Forelimb muscle (tissue), 1 donor: ENCODE results near the gene ZDHHC8. TPM values are rescaled to one million over a fixed set of nuclear protein-coding genes. Genes with fewer than 3 reads are reported as not detected.

Source experiments
- DNase-seq: peaks from one replicate; pipeline ENCODE4 v3.0.0-alpha.2; 2013; ENCODE audit warnings: low read depth
- polyA plus RNA-seq: library from polyadenylated mRNA; unstranded; fragments of 120-200 nt; gene quantifications from one replicate; pipeline ENCODE4 v1.2.1, GENCODE V29; 2013; ENCODE audit not compliant: insufficient read length

Gene ZDHHC8
- polyA plus RNA-seq, 1 donor: 41.3 TPM

GRCh38 chr22:20192972-20193760 lies 61.6 kb downstream of the ZDHHC8 start:
- DNase-seq: no peak

- no peak for DNase-seq
Observed at GRCh38 chr22:20193761-20194494, 62.3 kb downstream of the ZDHHC8 start.

- no peak for DNase-seq
Observed at GRCh38 chr22:20194681-20195593, 63.3 kb downstream of the ZDHHC8 start.

GRCh38 chr22:20196094-20196842 lies 64.7 kb downstream of the ZDHHC8 start:
- DNase-seq: no peak

Other genes starting within 250 kb of the ZDHHC8 start
- 90.1 TPM for gene COMT, start 190.0 kb upstream of the ZDHHC8 start, polyA plus RNA-seq
- gene TXNRD2, start 190.0 kb upstream of the ZDHHC8 start, polyA plus RNA-seq: 19.1 TPM
- 122 TPM for gene ARVCF, start 115.0 kb upstream of the ZDHHC8 start, polyA plus RNA-seq
- gene TANGO2, start 110.7 kb upstream of the ZDHHC8 start, polyA plus RNA-seq: 9.4 TPM
- gene DGCR8, start 51.6 kb upstream of the ZDHHC8 start, polyA plus RNA-seq: 41.7 TPM
- 91.1 TPM for gene RANBP1, start 15.7 kb upstream of the ZDHHC8 start, polyA plus RNA-seq
- gene TRMT2A, start 14.6 kb upstream of the ZDHHC8 start, polyA plus RNA-seq: 50.2 TPM
- gene CCDC188, start 19.3 kb downstream of the ZDHHC8 start, polyA plus RNA-seq: 2.2 TPM
- 19.9 TPM for gene RTN4R, start 136.5 kb downstream of the ZDHHC8 start, polyA plus RNA-seq
- 77.0 TPM for gene DGCR6L, start 188.3 kb downstream of the ZDHHC8 start, polyA plus RNA-seq